GM19455 (cell line): ENCODE data around the gene ZNF423.
"Not testable (repeated sequence)": the region's sequence is repeated elsewhere in the genome, so short reads cannot be mapped to it uniquely, and the experiment has no call there.

ENCODE experiments used
- ATAC-seq: cut with Tn5 transposase; IDR thresholded peaks from one replicate; pipeline ENCODE4 v1.9.1; 2021; ENCODE audit not compliant: unreplicated experiment

Gene ZNF423

GRCh38 chr16:49699841-49700175 lies 156.1 kb downstream of the ZNF423 start:
- ATAC-seq: no peak

- ATAC-seq: no peak
These were observed 156.7 kb downstream of the ZNF423 start for GRCh38 chr16:49698931-49699840.

GRCh38 chr16:49698453-49698815 lies 157.5 kb downstream of the ZNF423 start:
- no peak for ATAC-seq

- ATAC-seq: no peak
These were observed 158.1 kb downstream of the ZNF423 start for GRCh38 chr16:49697631-49698452.

DNA sequence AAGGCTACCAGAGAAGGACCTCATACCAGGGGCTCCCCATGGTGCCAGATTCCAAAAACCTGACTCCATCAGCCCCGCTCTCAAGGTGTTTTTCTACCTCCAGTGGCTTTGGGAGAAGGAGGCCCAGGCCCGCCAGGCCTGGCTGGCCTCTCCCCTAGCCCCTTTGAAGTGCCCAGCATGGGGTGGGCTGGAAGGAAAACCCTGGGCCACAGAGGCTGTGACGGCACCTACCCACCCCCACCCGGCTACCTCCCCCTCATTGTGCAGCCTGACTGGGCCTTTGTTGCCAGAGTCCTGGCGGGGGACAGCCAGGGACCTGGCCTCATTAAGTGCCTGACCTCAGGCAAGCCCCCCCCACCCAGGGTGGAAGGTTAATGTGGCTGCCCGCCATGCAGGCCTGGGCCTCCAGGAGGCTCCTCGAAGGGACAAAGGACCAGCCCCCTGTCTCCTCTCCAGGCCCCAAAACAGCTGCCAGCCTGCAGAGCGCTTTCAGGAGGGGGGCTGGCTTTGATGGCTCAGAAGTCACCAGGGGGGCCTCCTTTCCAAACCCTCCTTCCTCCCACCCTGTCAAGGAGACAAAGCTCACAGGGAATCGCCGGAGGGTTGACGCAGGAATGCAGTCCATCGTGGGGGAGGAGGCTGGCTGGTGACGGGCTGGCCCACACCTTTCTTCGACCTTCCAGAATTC lies 159.4 kb downstream of the ZNF423 start:
- no peak for ATAC-seq

DNA sequence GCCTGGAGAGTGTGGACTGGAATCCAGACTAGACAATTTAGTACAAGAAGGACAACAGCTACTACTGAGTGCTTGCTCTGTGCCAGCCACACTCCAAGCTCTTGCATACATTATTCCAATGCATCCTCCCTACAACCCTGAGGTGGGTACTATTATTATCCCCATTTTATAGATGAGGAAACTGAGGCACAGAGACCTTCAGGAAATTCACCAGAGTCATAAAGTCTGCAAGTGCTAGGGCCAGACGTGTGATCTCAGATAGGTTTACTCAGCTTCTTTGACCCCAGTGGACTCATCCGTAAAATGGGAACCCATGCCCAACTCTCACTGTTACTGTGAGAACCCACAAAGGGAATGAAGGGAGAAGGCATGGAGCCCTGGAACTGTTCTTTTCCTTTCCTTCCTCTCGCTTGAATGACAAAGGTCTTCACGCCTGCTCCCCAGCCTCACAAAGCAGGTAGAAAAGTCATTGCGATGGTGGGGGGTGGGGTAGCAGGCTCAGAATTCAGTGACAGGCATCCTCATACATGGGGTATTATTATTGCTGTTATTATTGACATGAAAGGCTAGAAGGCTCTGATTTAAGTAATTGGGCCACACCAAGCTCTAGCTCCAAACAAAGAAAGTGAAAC lies 160.0 kb downstream of the ZNF423 start:
- ATAC-seq: no peak

GRCh38 chr16:49693445-49693844 lies 162.5 kb downstream of the ZNF423 start:
- no peak for ATAC-seq

GRCh38 chr16:49690778-49691177 lies 165.1 kb downstream of the ZNF423 start:
- no peak for ATAC-seq

DNA sequence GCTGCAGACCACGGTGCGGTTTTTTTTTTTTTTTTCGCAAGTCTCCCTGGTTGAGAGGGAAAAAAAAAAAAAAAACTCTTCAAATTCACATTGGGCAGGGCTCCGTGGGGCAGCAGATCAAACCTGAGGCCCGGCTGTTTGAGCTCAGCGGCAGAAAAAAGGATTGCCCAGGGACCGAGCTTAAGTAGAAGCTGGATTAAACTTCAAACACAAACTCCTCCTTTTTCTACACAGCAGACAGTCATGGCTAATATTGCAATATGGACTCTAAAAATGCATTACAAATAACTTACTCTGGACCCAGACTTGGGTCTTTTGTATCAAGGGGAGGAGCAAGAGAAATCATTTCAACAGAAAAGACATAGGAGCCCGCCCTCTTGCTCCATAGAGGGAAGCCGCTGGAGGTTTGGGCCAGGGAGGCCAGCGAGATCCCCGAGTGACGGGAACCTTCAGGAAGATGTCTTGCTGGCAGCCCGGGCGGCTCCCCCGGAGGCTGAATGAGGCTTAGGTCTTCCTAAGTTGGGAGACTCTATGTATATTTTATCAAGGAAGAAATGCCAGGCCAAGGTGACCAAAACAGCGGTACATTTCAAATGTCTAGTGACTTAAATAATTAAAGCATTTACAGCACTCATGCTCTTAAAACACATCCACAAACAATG lies 167.7 kb downstream of the ZNF423 start:
- ATAC-seq: no peak

DNA sequence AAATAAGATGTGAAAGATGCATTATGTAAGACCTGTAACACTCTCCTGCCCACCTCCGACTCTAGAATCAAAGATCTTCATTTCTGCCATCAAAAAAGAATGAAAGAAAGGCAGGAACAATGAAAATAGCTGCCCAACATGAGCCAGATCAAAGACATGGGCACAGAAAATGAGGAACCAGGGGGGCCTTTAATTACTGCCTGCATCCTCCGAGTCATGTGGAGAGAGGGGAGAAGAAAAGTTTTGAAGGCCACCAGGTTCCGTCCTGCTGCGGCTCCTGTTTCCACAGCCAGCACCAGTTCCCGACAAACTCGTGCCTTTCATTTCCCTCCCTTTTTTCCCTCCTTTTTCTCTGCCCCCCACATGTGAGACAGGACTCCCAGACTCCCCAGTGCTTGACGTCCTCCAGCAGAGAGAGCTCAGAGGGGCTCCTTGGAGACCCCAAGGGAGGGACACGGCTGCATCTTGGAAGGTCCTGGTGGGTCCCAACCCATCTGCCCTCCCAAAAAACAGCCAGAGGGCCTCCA lies 168.4 kb downstream of the ZNF423 start:
- no peak for ATAC-seq

DNA sequence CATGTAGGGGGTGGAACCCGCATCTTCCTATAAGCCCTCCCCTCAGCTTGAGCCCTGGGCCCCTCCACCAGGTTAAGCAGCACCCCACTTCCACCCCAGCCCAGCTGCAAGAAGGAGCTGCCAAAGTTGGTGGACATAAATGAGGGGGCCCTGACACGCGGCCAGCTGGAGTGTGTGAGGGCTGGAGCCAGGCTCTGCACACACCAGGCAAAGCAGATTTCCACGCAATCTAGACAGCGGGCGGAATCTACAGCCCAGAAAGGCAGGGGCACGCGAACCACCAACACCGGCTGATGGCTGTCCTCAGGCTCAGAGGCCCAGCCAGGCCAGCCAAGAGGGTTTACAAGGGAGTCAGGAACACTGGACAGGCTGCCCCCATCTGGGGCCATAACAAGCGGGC lies 171.2 kb downstream of the ZNF423 start:
- ATAC-seq: no peak

- no peak for ATAC-seq
These were observed 173.2 kb downstream of the ZNF423 start for GRCh38 chr16:49682577-49683165.

DNA sequence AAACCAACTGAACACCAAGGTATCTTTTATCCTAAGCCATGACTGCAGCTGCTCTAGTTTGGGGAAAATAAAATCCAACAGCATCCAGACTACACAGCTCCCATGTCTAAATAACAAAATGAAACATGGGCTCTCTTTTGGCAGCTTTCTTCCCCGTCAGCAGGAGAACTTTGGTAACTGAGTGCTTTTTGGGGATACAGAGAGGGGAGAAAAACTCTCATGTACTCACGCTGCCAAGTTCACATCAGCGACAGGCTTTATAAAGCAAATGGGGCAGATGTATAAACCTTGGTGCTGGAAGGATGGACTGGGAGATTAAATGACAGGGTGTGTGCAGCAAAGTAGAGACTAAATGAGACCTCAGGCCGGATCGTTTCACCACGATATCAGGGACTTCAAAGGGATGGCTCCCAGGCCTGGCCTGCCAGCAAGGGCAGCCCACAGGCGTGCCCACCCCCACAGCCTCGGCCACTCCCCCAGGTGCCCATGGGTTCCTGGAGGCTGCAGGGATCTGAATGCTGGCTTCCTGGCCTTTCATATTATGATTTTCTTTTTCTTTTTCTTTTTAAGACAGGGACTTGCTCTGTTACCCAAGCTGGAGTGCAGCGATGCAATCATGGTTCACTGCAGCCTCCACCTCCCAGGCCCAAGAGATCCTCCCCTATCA lies 174.6 kb downstream of the ZNF423 start:
- no peak for ATAC-seq

DNA sequence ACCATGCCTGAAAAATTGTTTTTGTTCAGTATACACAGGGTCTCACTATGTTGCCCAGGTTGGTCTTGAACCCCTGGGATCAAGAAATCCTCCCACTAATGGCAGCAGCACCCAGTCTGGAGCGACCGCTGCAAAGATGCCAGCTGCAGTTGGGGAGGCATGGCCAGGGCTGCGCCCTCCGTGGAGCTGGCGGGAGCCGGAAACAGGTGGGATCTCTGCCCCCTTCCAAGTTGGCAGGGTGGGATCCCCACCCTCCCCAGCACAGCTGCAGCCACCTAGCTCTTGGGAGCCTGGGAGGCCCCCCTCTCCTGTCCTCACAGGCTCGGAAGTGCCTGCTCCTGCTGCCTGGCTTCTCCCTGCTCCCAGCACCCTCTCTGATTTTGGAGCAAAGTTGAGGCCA lies 176.8 kb downstream of the ZNF423 start:
- ATAC-seq: no peak

DNA sequence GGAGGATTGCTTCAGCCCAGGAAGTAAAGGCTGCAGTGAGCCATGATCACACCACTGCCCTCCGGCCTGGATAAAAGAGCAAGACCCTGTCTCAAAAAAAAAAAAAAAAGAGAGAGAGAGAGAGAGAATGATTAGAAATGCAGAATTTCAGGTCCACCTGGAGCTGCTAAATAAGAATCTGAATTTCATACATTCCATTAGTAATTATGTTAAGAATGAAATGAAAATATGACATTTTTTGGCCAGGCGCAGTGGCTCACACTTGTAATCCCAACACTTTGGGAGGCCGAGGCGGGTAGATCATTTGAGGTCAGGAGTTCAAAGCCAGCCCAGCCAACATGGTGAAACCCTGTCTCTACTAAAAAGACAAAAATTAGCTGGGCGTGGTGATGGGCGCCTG lies 178.3 kb downstream of the ZNF423 start:
- not testable (repeated sequence) for ATAC-seq

- no peak for ATAC-seq
These were observed 180.5 kb downstream of the ZNF423 start for GRCh38 chr16:49675413-49675812.

DNA sequence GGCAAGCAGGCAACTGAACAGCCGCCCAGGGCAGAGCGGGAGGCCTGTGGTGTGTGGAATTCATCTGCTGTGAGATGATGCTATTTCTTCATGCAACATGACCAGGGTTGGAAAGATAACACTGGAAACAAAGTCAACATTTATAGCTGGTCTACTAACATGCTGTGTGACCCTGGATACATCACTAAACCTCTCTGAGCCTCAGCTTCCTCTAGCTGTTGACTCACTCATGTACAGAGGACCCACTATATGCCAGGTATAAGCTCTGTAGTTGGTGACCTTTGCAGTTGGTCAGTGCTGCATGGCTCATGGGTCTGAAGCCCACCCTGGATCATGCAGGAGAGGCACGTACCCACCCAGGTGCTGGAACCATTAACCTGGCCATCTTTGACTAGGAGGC lies 180.9 kb downstream of the ZNF423 start:
- ATAC-seq: no peak

DNA sequence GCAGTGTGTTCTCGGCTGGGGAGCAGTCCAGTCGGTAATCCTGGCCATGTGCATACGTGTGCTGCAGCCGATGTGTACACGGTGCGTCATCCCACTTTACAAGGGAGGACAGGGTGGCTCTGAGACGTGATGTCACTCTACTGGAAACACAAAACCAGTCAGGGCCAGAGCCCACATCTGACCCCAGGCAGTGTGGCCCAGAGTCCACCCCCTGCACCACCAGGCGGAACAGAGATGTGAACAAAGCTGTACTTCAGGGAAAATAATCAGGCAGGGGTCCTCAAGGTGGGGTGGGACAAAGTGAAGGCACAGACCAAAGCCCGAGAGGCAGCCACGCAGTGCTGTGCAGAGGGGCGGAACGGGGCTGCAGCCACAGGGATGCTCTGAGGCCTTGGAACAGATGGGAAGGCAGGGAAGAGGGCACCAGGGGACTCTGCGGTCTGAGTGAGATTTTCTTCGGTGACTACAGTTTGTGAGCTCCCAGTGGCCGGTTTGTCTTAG lies 181.5 kb downstream of the ZNF423 start:
- ATAC-seq: no peak

DNA sequence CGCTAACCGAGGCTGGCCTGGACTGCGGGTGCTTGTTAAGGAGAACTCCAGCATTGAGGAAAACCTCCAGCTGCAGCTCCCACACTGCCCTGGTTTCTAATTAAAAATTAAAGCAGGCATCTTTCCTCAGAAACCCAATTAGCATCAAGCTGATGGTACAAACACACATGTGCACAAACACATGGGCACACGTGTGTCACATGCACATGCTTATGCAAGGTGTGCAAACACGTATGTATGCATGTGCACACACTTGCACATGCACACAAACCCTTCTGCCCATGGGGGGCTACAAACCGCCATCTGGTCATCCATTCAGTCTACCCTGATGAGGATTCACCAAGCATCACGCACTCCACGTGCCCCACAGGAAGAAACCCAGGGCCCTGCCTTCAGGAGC lies 182.5 kb downstream of the ZNF423 start:
- ATAC-seq: no peak
